Peyer's patch (tissue), 4 donors: ENCODE measurements around the gene GNG12. TPM values are rescaled to one million over a fixed set of nuclear protein-coding genes. Genes with fewer than 3 reads are reported as not detected.

Experiments
- DNase-seq, 3 donors: peaks; one replicate each; pipeline ENCODE4 v3.0.0-alpha.2; 2017 to 2019
- H3K27ac ChIP-seq, 4 donors: fragments of 200-600 bp; sonication (generic); one replicate each; pipeline ENCODE4 v1.5.1; 2016 to 2019
- H3K27me3 ChIP-seq, 2 donors: fragments of 200-600 bp; sonication (generic); one replicate each; pipeline ENCODE4 v1.5.1; 2019
- H3K36me3 ChIP-seq, 3 donors: fragments of 200-600 bp; sonication (generic); one replicate each; pipeline ENCODE4 v1.5.1; 2016 to 2019
- H3K4me1 ChIP-seq, 4 donors: fragments of 200-600 bp; sonication (generic); one replicate each; pipeline ENCODE4 v1.5.1; 2016 to 2019
- H3K4me3 ChIP-seq, 4 donors: fragments of 200-600 bp; sonication (generic); 1 replicate in 3 of 4; 2 replicates in 1 of 4; pipeline ENCODE4 v1.5.1; 2016 to 2019; ENCODE audit warnings: mild to moderate bottlenecking in 1 of 4
- H3K9me3 ChIP-seq, 4 donors: fragments of 200-600 bp; sonication (generic); one replicate each; pipeline ENCODE4 v1.5.1; 2016 to 2019; ENCODE audit warnings: mild to moderate bottlenecking in 1 of 4
- CTCF ChIP-seq, 6 experiments: fragments of 450-650 bp in 4 of 6; fragments of 200-600 bp in 2 of 6; sonication (generic) in 1 of 6; IDR thresholded peaks; one replicate each; pipeline ENCODE4 v1.5.1; 2017 to 2019; ENCODE audit warnings: antibody characterized with exemption in 6 of 6, mild to moderate bottlenecking in 3 of 6, moderate library complexity in 1 of 6
- POLR2A ChIP-seq, 2 donors: fragments of 450-650 bp; IDR thresholded peaks; one replicate each; pipeline ENCODE4 v1.5.1; 2017; ENCODE audit warnings: antibody characterized with exemption in 2 of 2, mild to moderate bottlenecking in 2 of 2, moderate library complexity in 2 of 2
- total RNA-seq, 4 donors: library from RNA; depleted of rRNA; stranded (reverse); fragments of >200 nt; gene quantifications; one replicate each; pipeline ENCODE4 v1.1.0, GENCODE V29; 2016

GNG12 gene
- total RNA-seq, 4 donors from 2014 or later = 61.9 to 271 (median 165) TPM

GRCh38 chr1:67827688-67828087, 5.6 kb downstream of the GNG12 start:
- Histone ChIP-seq H3K9me3 (no peaks in the 10 kb centered on the region), H3K27me3 (no peaks in the 10 kb centered on the region), H3K4me3 (no peak overlapping the region), H3K4me1 (peaks cover 0 to 60% (median under 1%) of the 10 kb centered on the region in 4 donors), H3K36me3 (no peaks in the 10 kb centered on the region), H3K27ac (peak overlapping the region in 2 of 4 donors; percentile 10 to 59)
- DNase-seq = no peak
- TF ChIP-seq POLR2A (IDR thresholded peaks at IDR 0.05) (no peak), CTCF (IDR thresholded peaks at IDR 0.05) (no peak)

- TF ChIP-seq POLR2A (IDR thresholded peaks at IDR 0.05) = no peak
- no peak for TF ChIP-seq CTCF (IDR thresholded peaks at IDR 0.05)
- Histone ChIP-seq H3K4me1 (peaks cover 0 to 58% (median 0%) of the 10 kb centered on the region in 4 donors), H3K27ac (peak overlapping the region in 2 of 4 donors; percentile 13 to 48), H3K9me3 (no peaks in the 10 kb centered on the region), H3K36me3 (no peaks in the 10 kb centered on the region), H3K27me3 (no peaks in the 10 kb centered on the region), H3K4me3 (no peak overlapping the region)
- no peak for DNase-seq
These were observed 7.7 kb downstream of the GNG12 start for GRCh38 chr1:67825591-67825990.

- peak overlapping the region in 2 of 4 donors; percentile 20 to 48 for H3K27ac ChIP-seq
- peak in 1 of 3 donors; percentile 70 for DNase-seq
These were observed 8.5 kb downstream of the GNG12 start for GRCh38 chr1:67824766-67825165.

GRCh38 chr1:67823615-67824014, 9.7 kb downstream of the GNG12 start:
- peak overlapping the region in 1 of 4 donors; percentile 20 for H3K27ac ChIP-seq
- no peak for DNase-seq
- H3K4me3 ChIP-seq = no peak overlapping the region
- H3K36me3 ChIP-seq = no peaks in the 10 kb centered on the region
- TF ChIP-seq CTCF (IDR thresholded peaks at IDR 0.05) = no peak
- no peak for TF ChIP-seq POLR2A (IDR thresholded peaks at IDR 0.05)
- H3K9me3 ChIP-seq = no peaks in the 10 kb centered on the region
- peaks cover 0 to 57% (median 0%) of the 10 kb centered on the region in 4 donors for H3K4me1 ChIP-seq
- H3K27me3 ChIP-seq = no peaks in the 10 kb centered on the region

More at GRCh38 chr1:67824766-67825165, 8.5 kb downstream of the GNG12 start:
- Histone ChIP-seq H3K9me3 (no peaks in the 10 kb centered on the region), H3K36me3 (no peaks in the 10 kb centered on the region), H3K4me3 (no peak overlapping the region), H3K27me3 (no peaks in the 10 kb centered on the region), H3K4me1 (peaks cover 0 to 57% (median 0%) of the 10 kb centered on the region in 4 donors)
- TF ChIP-seq POLR2A (IDR thresholded peaks at IDR 0.05) (no peak), CTCF (IDR thresholded peaks at IDR 0.05) (no peak)

GRCh38 chr1:67821263-67821662, 12.0 kb downstream of the GNG12 start:
- DNase-seq = no peak
- Histone ChIP-seq H3K9me3 (no peaks in the 10 kb centered on the region), H3K27me3 (no peaks in the 10 kb centered on the region), H3K4me3 (no peak overlapping the region), H3K36me3 (no peaks in the 10 kb centered on the region), H3K27ac (no peak overlapping the region), H3K4me1 (peaks cover 0 to 67% (median 0%) of the 10 kb centered on the region in 4 donors)
- no peak for TF ChIP-seq CTCF (IDR thresholded peaks at IDR 0.05)
- TF ChIP-seq POLR2A (IDR thresholded peaks at IDR 0.05) = no peak
